Endodermal cell (in vitro differentiated cells): ENCODE data around the gene STARD8. TPM values are rescaled to one million over a fixed set of nuclear protein-coding genes. Genes with fewer than 3 reads are reported as not detected.

Source experiments
- DNase-seq: peaks from one replicate; pipeline ENCODE4 v3.0.0-alpha.2; 2017
- H3K27ac ChIP-seq: 2 replicates; pipeline ENCODE4 v1.5.1; 2013; ENCODE audit warnings: mild to moderate bottlenecking, low read depth, low read length, moderate library complexity
- H3K27me3 ChIP-seq: 2 replicates; pipeline ENCODE4 v1.6.1; 2013; ENCODE audit warnings: mild to moderate bottlenecking, low read length, moderate library complexity; ENCODE audit not compliant: insufficient read depth, control insufficient read depth, poor library complexity, severe bottlenecking
- H3K36me3 ChIP-seq: 2 replicates; pipeline ENCODE4 v1.7.0; 2013; ENCODE audit warnings: mild to moderate bottlenecking, low read length, moderate library complexity; ENCODE audit not compliant: control insufficient read depth, insufficient read depth
- H3K4me1 ChIP-seq: one replicate; pipeline ENCODE4 v1.7.0; 2013; ENCODE audit warnings: low read length; ENCODE audit not compliant: control insufficient read depth, insufficient read depth
- H3K4me3 ChIP-seq: 2 replicates; pipeline ENCODE4 v1.5.1; 2013; ENCODE audit warnings: mild to moderate bottlenecking, low read length, moderate library complexity
- H3K9ac ChIP-seq: 2 replicates; pipeline ENCODE4 v1.6.1; 2013; ENCODE audit warnings: mild to moderate bottlenecking, low read length, moderate library complexity; ENCODE audit not compliant: poor library complexity, severe bottlenecking; ENCODE audit errors: extremely low read depth
- H3K9me3 ChIP-seq: 2 replicates; pipeline ENCODE4 v1.6.1; 2013; ENCODE audit warnings: mild to moderate bottlenecking, low read length, moderate library complexity; ENCODE audit not compliant: control insufficient read depth
- H3K27ac Mint-ChIP-seq: 2 replicates; pipeline ENCODE4 v1.8.0; 2020; ENCODE audit warnings: mixed read lengths
- H3K27me3 Mint-ChIP-seq: 2 replicates; pipeline ENCODE4 v1.8.0; 2021; ENCODE audit warnings: mild to moderate bottlenecking, mixed read lengths; ENCODE audit not compliant: insufficient read depth
- H3K36me3 Mint-ChIP-seq: 2 replicates; pipeline ENCODE4 v1.8.0; 2020; ENCODE audit warnings: low read depth, mixed read lengths
- H3K4me1 Mint-ChIP-seq: 2 replicates; pipeline ENCODE4 v1.8.0; 2020; ENCODE audit warnings: mixed read lengths
- H3K4me3 Mint-ChIP-seq: 2 replicates; pipeline ENCODE4 v1.8.0; 2020; ENCODE audit warnings: mild to moderate bottlenecking, moderate library complexity, mixed read lengths
- H3K9me3 Mint-ChIP-seq: 2 replicates; pipeline ENCODE4 v1.8.0; 2020; ENCODE audit warnings: mild to moderate bottlenecking, mixed read lengths
- WGBS, 2 experiments: methylation state at CpG; one replicate each; pipeline versions ENCODE4 v1.1.5 to v1.1.7; 2013; ENCODE audit warnings: missing lambda C conversion rate in 2 of 2, mixed read lengths in 1 of 2; ENCODE audit not compliant: insufficient coverage in 1 of 2, insufficient read length in 1 of 2; 5-methylcytosine and 5-hydroxymethylcytosine counted together
- total RNA-seq, 2 donors: library from RNA; stranded (reverse); fragmentation: NEBNext Ultra II Directional in 1 of 2; extraction: Animal tissue kit (Norgen Biotek cat#: 25700) in 1 of 2; gene quantifications; 2 replicates in 1 of 2; 3 replicates in 1 of 2; pipeline ENCODE4 v1.2.1, GENCODE V29; 2021
- TF ChIP-seq, protein P1 (sequence below): fragments of 200-600 bp; sonication (generic); conservative IDR thresholded peaks from 2 replicates; pipeline ENCODE4 v1.5.0; 2021; ENCODE audit warnings: antibody characterized with exemption, mild to moderate bottlenecking

The STARD8 gene
- total RNA-seq, 2 donors from 2014 or later, result 1.5 to 1.8 TPM

DNA sequence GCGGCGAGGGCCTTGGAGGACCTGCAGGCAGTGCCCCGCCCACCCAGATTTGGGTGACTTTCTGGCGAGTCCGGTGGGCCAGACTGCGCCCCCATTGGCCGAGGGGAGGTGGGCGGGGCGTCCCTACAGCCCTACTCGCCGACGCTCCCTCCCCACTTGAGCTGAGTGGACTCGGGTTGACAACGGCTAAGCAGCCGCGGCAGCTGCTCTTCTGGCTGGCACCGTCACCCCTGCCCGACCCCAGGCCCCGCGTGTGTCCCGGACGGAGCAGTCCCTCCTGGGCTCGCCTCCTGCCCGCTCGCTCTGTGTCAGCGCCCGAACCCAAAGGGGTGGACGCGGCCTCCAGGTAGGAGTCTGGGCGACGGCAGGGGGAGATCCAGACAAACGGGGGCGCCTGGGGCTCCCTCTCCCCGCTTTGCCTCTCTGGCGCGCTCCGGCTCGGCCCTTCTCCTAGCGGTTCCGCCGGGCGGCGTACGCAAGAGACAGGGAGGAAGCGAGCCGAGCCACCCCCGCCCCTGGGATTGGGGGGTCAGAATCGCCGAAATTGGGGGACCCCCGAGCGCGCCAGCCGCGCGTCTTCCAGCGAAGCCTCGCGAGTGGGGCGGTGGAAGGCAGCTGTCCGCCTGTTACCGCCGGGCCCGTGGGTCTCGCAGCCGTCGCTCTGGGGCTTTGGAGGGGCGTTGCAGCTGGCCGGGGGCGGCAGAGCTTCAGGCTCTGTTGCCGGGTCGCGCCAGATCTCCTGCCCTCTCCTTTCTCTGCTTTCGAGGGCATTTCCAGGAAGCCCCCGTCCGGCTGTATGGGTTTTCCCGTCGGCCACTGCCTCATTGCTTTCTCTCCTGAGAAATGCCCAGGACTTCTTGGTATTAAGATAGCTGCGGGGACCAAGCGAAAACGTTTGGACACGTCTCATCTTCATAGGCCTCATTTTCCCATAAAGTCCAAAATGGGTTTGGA lies 46.3 kb downstream of the STARD8 start:
- H3K27ac Mint-ChIP-seq, result no peak overlapping the region
- Histone ChIP-seq H3K4me1 (no peaks in the 10 kb centered on the region), H3K9me3 (no peaks in the 10 kb centered on the region), H3K27ac (no peak overlapping the region), H3K4me3 (peak overlapping the region; percentile 60), H3K27me3 (no peaks in the 10 kb centered on the region), H3K9ac (no peak overlapping the region), H3K36me3 (no peaks in the 10 kb centered on the region)
- DNase-seq, result peak; percentile 93
- peak overlapping the region; percentile 52 for H3K4me3 Mint-ChIP-seq
- H3K27me3 Mint-ChIP-seq, result peaks cover 15% of the 10 kb centered on the region
- WGBS, 2 experiments, result 0 to 4% methylated on average over 7 to 81 of the region's 81 CpGs
- H3K36me3 Mint-ChIP-seq, result no peaks in the 10 kb centered on the region
- peaks cover 63% of the 10 kb centered on the region for H3K9me3 Mint-ChIP-seq
- peaks cover 12% of the 10 kb centered on the region for H3K4me1 Mint-ChIP-seq
- TF ChIP-seq, protein P1, sequence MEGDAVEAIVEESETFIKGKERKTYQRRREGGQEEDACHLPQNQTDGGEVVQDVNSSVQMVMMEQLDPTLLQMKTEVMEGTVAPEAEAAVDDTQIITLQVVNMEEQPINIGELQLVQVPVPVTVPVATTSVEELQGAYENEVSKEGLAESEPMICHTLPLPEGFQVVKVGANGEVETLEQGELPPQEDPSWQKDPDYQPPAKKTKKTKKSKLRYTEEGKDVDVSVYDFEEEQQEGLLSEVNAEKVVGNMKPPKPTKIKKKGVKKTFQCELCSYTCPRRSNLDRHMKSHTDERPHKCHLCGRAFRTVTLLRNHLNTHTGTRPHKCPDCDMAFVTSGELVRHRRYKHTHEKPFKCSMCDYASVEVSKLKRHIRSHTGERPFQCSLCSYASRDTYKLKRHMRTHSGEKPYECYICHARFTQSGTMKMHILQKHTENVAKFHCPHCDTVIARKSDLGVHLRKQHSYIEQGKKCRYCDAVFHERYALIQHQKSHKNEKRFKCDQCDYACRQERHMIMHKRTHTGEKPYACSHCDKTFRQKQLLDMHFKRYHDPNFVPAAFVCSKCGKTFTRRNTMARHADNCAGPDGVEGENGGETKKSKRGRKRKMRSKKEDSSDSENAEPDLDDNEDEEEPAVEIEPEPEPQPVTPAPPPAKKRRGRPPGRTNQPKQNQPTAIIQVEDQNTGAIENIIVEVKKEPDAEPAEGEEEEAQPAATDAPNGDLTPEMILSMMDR, result peak; percentile 15

DNA sequence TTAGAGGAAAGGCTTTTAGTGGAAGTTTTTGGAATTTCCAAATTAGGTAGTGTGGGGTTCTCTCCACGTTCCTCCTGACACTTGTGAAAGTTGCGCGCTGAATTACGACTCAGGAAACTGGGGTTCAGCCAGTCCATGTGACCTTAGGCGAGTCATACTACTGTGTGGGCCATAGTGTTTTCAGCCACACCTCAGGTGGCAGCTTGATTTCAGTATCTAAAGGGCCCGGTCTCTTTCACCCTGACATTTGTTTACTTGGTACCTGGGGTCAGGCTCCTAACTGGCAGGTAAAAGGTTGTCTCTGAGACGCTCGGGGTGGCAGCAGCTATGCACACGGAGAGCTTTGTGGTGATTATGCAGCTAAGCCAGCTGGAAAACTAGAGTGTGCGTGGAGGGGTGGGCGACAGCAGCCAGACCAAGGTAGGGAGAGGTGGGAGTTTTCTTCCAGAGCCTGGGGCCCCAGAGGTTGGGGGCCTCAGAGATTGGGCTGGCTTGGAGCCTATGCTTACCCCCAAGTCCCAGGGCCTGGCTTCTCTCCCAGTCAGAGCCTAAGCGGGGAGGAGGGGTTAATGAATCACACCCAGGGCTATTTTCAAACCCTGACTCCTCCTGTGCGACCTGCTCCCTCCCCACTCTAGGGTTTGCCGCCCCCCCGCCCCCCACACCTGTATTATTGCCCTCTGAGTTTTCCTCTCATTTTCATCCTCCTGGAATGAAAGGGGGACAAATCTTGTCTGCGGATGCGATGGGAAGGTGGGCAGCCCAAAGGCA lies 47.2 kb downstream of the STARD8 start:
- Histone ChIP-seq H3K27ac (no peak overlapping the region), H3K36me3 (no peaks in the 10 kb centered on the region), H3K9ac (no peak overlapping the region), H3K4me1 (no peaks in the 10 kb centered on the region), H3K27me3 (no peaks in the 10 kb centered on the region), H3K9me3 (no peaks in the 10 kb centered on the region), H3K4me3 (no peak overlapping the region)
- Mint-ChIP-seq H3K9me3 (peaks cover 69% of the 10 kb centered on the region), H3K36me3 (no peaks in the 10 kb centered on the region), H3K27ac (no peak overlapping the region), H3K27me3 (peaks cover 15% of the 10 kb centered on the region), H3K4me1 (peaks cover 12% of the 10 kb centered on the region), H3K4me3 (peak overlapping the region; percentile 52)
- TF ChIP-seq, protein P1, result no peak
- 68 to 69% methylated on average over 3 to 16 of the region's 17 CpGs for WGBS, 2 experiments
- no peak for DNase-seq

DNA sequence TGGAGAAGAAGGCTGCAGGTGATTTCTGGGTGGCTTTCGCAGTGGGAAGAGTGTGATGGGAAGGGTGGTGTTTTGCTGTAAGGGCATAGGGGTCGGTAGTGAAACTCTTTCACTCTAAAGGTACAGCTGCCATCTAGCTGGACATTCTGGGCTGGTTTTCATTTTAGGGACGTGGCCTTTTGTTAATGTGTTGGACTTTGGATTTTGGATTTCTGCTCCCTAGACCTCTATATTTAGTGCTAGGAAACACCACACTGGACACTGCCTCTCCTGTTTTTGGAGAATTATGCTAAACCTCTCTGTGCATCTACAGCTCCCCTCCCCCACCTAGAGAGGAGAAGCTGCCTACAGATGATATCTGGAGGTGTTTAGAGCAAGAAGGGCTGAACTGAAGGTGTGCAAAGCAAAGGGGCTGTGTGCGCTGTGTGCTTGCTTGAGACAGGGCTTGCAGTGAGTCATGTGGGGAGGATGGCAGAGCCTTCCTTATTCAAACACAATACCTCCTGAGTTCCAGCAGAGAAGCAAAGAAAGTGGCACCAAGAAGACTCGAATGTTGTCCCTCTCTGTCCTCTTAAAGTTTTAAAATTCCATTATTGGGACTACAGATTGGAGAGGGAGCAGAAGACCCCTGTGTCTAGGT lies 47.9 kb downstream of the STARD8 start:
- Mint-ChIP-seq H3K36me3 (no peaks in the 10 kb centered on the region), H3K9me3 (peaks cover 68% of the 10 kb centered on the region), H3K27ac (no peak overlapping the region), H3K27me3 (peaks cover 13% of the 10 kb centered on the region), H3K4me3 (peak overlapping the region; percentile 29), H3K4me1 (peaks cover 12% of the 10 kb centered on the region)
- no peaks in the 10 kb centered on the region for H3K36me3 ChIP-seq
- no peaks in the 10 kb centered on the region for H3K9me3 ChIP-seq
- no peak overlapping the region for H3K9ac ChIP-seq
- H3K4me3 ChIP-seq, result no peak overlapping the region
- H3K4me1 ChIP-seq, result no peaks in the 10 kb centered on the region
- H3K27me3 ChIP-seq, result no peaks in the 10 kb centered on the region
- H3K27ac ChIP-seq, result no peak overlapping the region
- WGBS, 2 experiments, result 53% methylated on average over 3 of the region's 5 CpGs; no CpG with 5 or more reads in 1 of the 2 experiments
- DNase-seq, result no peak
- TF ChIP-seq, protein P1, result no peak
